HG02588 (cell line): ENCODE measurements around the gene CPA3.

Experiments used
- ATAC-seq: cut with Tn5 transposase; IDR thresholded peaks from one replicate; pipeline ENCODE4 v1.9.1; 2021; ENCODE audit warnings: mild to moderate bottlenecking, moderate library complexity; ENCODE audit not compliant: unreplicated experiment

CPA3 gene

DNA sequence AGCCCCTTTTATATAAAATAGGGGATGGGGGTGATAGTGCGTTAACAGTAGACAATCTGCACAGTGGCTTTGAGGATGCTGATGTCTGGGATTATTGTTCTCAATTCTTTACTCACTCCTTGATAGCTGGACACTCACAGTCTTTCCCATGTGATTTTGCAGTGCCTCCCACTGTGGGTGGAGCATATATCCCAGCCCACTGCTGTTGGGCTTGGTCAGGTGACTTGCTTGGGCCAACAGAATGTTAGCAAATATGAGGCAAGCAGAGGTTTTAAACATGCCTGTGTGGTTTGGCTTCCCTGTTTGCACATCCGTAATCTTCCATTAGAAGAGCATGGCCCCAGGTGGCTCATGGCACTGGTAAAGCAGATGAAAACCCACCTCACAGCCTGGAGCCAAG is 46.5 kb downstream of the CPA3 start:
- no peak for ATAC-seq

DNA sequence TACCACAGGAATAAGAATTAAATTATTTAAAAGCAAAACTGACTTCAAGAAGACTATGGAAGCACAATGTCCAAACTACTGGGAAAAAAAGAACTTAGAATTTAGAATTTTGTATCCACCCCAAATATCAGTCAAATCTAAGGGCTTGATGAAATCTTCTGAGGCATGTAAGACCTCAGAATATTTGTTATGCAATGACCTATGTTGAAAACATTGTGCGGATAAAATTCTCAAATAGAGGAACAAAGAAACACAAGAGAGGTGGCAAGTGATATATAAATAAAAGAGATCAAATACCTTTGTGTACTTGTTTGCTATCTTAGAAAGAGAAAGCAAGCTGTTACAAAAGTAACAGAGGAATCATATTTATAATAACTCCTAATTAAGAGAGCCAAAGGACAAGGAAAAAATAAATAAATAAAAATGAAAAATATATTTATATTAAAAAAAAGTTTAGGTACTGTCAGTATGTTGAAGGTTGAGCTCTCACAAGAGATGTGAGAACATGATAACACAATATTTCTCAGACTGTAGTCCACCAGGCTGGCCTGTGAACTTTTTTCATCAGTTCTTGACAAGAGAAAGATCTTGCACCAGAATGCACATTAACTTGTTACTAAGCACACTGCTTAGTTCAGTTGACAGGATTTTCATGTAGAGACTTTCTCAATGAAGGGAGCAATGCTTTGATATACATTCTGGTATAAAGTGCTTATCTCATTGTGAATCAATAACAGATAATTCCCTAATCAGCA is 50.0 kb downstream of the CPA3 start:
- ATAC-seq, result no peak

DNA sequence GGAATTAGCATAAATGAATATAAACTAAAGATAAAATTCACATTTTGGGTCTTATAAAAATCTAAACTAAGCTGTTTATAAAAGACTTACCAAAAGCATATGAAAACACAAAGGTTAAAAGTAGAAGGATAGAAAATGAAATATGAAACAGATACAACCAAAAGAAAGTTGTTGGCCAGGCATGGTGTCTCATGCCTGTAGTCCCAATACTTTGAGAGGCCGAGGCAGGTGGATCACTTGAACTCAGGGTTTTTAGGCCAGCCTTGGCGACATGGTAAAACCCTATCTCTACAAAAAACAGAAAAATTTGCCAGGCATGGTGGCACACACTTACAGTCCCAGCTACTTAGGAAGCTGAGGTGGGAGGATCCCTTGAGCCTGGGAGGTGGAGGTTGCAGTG is 51.0 kb downstream of the CPA3 start:
- ATAC-seq, result no peak

DNA sequence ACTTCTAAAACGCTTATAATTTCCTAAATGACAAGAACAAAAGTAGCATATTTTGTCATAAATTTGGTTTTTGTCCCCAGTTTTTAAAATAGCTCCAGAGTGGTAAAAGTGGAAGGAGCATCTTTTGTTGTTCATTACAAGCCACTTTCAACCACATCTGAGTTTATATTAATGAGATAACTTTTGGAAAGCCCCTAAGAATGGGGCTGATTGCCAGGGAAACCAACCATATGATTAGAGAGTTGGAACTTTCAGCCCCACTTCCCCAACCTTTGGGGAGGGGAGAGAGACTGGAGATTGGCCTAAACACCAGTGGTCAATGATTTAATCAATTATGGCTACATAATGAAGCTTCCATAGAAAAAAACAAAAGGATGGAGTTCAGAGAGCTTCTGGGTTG is 57.4 kb downstream of the CPA3 start:
- ATAC-seq, result no peak

DNA sequence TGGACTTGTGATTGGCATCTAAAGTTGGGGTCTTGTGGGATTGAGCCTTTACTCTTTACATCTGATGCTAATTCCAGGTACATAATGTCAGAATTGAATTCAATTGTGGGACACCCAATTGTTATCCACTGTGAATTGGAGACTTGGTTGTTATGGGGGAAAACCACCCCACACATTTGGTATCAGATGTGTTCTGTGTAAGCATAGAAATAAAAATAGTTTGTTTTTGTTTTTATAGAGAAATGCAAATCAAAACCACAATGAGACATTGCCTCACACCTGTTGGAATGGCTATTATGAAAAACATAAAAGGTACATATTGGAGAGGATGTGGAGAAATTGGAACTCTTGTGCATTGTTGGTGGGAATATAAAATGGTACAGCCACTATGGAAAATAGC is 58.5 kb downstream of the CPA3 start:
- ATAC-seq, result no peak

DNA sequence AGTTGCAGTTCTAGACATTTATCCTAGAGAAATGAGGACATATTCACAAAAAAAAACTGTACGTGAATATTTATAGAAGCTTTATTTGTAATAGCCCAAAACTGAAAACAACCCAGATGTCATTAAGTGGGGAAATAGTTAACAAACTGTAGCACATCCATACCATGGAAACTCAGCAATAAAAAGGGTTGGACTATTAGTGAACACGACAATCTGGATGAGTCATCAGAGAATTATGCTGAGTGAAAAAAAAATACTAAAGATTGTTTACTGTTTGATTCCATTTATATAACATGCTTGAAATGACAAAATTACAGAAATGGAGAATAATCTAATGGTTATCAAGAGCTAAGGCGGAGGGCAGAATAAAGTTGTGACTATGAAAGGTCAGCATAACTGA is 59.5 kb downstream of the CPA3 start:
- ATAC-seq, result no peak

DNA sequence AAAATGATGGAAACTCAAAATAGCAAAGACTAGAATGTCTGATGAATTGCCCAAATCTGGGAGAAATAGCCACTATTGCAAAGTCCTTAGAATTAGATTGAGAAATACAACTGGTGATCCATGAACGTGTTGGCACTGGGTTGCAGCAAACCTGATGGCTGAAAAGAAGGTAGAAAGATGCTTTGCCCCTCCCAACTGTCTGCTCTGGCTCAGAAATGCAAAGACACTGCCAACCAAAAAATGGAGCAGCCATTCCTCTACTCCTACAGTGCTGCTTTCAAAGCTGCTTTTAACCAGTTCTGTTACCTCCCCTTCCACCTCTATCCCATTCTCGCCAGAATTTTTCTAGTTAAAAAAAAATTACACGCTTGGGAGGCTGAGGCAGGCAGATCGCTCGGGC is 60.7 kb downstream of the CPA3 start:
- no peak for ATAC-seq

DNA sequence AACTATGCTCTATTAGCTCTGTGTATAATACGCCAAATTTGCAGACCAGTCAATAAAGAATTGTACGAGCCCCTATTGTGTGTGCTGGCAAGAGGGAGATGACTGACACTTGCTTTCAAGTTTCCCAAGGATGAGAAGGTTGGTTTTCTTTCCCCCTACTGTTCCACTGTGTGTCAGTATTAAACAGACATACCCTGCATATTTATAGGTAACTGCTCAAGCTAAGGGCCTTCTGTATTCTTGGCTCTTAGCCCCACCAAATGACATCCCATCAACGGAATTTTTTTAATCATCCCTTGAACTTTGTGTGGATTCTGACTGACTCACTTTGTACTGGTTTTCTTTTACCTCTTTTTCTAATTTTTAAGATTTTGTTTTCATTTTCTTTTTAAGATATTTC is 65.7 kb downstream of the CPA3 start:
- no peak for ATAC-seq

DNA sequence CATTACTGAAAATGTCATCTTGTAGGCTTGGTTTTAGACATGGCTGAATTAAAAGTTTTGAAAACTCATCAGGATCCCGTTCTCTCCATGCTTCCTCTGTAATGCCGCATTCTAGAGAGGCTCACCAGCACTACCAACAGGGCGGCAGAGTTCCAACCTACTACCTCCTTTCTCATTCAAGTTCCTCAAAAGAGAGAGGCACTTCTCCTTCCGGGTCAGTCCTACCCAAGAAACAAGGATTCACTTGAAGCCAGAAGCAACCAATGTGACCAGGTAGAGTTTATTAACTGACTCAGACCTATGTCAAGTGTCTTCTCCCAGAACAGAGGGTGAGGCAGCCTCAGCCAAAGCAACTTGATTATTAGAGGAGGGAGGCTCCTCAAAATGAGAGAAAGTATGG is 66.5 kb downstream of the CPA3 start:
- ATAC-seq, result no peak

DNA sequence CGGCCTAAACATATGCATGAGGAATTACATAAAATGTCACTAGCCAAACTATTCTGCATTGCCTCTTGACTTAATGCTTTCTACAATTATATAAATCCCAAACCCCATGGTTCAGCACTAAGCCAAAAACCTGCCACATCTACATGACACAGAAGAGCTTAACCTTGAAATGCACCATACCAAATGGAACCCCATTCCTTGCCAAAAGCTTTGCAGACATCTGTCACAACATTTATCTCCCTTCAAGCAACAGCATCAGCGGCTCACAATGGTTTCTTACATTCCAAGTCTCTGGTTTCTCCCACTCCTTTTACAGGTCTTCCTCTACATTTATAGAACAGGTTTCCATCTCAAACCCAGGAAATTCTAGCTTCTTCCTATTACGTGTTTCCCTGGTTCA is 67.9 kb downstream of the CPA3 start:
- no peak for ATAC-seq

DNA sequence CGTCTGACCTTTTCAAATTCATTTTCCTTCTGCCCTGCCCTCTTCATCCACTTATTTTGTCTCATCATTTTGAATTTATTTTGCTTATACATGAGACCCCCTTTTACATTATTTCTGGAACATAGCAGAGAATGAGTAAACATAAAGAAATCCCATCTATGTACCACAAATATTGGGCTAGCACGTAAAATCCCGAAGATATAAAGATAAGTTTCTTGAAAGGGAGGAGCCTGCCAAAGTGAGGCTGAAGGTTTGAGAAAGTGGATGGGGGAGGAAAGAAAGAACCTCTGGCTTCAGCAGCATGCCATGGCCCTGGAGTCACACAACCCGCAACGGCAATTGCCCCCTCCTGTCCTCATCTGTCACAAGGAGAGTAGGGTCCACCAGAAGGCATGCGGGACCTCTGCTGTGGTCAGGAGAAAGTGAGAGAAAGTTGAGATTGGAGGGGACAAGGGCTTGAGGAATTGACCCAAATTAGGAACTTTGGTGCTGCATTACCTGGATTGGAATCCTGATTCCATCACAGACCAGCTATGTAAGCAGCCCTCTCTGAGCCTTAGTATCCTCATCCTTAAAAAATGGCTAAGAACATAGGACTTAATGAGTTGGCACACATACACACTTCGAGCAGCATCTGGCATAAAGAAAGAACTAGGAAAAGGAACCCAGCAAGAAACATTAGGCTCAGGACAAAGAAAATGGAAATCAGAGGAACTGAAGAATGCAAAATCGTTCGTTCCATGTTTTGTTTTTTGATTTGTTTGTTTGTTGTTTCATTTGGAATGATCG is 72.6 kb downstream of the CPA3 start:
- no peak for ATAC-seq

DNA sequence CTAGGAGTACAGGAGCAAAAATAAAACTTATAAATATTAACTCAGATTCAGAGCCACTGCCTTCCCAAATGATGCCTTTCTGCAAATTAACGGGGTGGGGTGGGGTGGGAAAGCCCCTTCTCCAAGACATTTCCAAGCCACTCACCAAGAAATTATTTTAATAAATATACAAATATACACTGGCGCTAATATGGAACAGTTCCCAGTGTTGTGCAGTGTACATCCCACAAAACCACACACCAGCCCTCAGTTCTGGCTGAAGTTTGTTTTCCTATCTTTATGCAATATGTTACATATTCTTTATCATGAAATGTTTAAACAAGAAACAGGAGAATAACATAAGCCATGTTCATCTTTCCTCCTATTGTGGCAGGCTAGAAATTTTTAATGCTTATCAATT is 73.2 kb downstream of the CPA3 start:
- no peak for ATAC-seq

DNA sequence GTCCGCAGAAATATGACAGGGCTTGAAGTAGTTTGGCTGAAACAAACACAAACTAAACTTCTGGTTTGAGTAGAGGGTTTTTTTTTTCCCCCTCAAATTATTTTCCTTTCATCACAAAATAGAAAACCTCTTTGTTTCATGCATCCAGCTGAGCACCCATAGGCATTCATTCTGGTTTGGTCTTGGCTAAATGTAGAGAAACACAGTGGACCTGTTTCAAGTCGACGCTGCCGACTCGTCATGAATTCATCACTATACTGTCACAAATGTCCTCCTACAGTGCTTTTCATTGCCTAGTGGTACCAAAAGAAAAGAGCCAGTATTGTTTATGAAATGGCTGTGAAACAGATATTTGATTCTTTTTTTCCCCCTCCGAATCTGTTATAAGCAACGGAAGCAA is 73.8 kb downstream of the CPA3 start:
- no peak for ATAC-seq

DNA sequence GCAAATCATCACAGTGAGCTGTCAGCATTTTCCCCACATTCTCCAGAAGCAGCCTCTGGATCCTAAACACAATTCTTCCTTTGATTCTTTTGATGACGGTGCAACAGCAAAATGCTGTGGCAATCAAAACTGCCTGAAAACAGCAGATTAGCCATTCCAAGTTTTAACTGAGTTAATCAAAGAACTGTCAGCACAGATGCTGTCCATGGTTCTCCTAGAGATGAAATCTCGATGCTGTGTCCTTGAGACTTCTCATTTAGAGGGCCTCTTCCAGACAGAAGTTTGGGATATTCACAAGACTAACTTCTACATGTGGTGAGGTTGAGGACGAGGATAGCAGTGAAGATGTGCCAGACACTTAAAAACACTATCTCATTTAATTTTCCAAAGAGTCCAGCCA is 75.9 kb downstream of the CPA3 start:
- no peak for ATAC-seq

DNA sequence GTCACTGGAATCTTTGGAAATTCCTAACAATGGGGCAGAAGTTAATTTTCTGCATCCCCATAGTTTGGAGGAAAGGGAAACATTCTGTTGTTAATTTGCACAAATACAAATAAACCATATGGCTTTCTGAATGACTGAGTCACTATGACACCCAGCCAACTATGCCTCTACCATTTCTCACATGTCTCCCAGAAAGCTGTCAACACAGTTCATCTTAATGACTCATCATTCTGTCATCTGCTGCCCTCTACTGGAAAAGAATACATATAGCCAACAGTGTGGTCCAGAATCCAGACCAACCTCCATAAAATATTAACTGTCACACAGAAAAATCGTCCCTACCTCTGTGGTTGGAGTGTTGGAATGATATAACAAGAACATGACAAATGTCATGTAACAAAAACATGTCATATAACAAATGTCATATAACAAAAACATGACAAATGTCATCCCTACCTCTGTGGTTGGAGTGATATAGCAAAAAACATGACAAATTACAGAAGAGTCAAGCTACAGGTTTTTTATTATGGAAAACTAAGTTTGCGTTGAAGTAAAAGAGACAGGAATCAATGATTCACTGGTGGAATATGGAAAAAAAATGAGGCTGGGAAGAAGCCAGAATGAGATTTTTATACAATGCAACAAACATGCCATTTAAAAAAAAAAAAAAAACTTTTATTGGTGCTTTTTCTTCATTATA is 78.6 kb downstream of the CPA3 start:
- peak; percentile 96 for ATAC-seq

DNA sequence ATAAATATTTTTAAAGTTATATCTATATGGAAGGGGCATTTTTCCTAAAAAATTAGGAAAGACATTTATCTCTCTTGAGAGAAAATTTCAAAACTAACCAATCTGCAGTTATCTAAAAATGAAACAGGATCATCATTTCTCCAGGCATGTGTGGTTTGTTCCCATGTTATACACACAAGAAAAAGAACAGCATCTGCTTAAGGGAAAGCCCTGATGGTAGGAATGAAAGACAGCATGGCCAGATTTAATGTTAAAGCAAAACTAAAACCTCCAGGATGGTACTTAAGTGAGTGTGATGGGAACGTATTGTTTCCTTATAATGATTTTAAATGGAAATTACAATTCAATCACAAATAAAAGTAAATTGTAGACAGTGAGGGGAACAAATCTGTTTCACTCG is 80.0 kb downstream of the CPA3 start:
- no peak for ATAC-seq
